Muscle layer of duodenum (tissue), 2 donors: ENCODE results near the gene MALAT1.

Experiments used
- H3K27ac ChIP-seq: one replicate; pipeline ENCODE4 v1.7.0; 2013; ENCODE audit warnings: mild to moderate bottlenecking, low read length
- H3K27me3 ChIP-seq: one replicate; pipeline ENCODE4 v1.7.0; 2013; ENCODE audit warnings: low read depth, mild to moderate bottlenecking, control low read depth, low read length
- H3K36me3 ChIP-seq, 2 donors: one replicate each; pipeline ENCODE4 v1.7.0; 2013; ENCODE audit warnings: low read length in 2 of 2, control low read depth in 1 of 2, mild to moderate bottlenecking in 1 of 2; ENCODE audit not compliant: insufficient read depth in 2 of 2, control insufficient read depth in 1 of 2
- H3K4me1 ChIP-seq, 2 donors: one replicate each; pipeline ENCODE4 v1.7.0; 2013; ENCODE audit warnings: low read length in 2 of 2, mild to moderate bottlenecking in 2 of 2, control low read depth in 1 of 2, moderate library complexity in 1 of 2; ENCODE audit not compliant: insufficient read depth in 2 of 2, control insufficient read depth in 1 of 2
- H3K4me3 ChIP-seq, 2 donors: one replicate each; pipeline ENCODE4 v1.7.0; 2013; ENCODE audit warnings: low read length in 2 of 2, low read depth in 1 of 2, mild to moderate bottlenecking in 1 of 2
- H3K9me3 ChIP-seq, 2 donors: one replicate each; pipeline ENCODE4 v1.7.0; 2013; ENCODE audit warnings: low read length in 2 of 2, control low read depth in 1 of 2, mild to moderate bottlenecking in 1 of 2; ENCODE audit not compliant: control insufficient read depth in 1 of 2
- donor health status: healthy.

MALAT1 gene

DNA sequence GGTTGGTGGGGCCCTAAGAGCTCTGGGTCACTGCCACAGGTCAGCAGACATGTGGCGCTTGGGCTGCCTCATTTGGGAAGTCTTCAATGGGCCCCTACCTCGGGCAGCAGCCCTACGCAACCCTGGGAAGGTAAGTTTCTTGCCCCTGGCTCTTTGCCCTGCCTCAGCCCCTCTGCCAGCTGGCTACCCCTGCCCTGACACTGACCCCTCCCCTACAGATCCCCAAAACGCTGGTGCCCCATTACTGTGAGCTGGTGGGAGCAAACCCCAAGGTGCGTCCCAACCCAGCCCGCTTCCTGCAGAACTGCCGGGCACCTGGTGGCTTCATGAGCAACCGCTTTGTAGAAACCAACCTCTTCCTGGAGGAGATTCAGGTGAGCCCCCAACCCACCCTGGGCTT is 27.9 kb downstream of the MALAT1 start:
- Histone ChIP-seq H3K27me3 (no peaks in the 10 kb centered on the region), H3K27ac (no peak overlapping the region), H3K9me3 (no peaks in the 10 kb centered on the region), H3K4me3 (no peak overlapping the region), H3K36me3 (peaks cover 23 to 29% of the 10 kb centered on the region in 2 donors), H3K4me1 (peaks cover 9 to 27% of the 10 kb centered on the region in 2 donors)

DNA sequence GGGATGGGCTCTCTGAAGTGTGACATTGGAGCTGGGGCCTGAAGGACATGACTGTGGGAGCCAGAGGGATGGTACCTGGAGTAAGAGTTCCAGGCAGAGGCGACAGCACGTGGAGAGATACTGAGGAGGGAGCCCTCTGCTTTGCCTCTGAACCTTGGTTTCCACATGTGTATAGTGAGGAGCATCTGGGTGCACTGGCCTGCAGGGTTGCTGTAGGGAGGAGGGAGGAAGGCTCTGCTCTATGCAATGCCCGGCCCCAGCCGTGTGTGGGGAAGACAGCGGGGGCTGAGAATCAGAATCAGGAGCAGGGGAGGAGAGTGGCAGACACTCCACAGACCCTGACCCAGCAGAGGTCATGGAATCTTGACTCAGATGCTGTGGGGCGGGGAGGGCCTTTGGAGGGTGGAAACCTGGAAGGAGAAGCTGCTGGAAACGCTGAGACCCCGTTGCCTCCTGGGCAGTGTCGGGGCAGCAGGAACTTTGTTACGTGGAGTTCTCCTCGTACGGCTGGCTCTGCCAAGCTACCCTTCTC is 30.0 kb downstream of the MALAT1 start:
- H3K4me1 ChIP-seq = peaks cover 9 to 21% of the 10 kb centered on the region in 2 donors
- no peak overlapping the region for H3K27ac ChIP-seq
- no peaks in the 10 kb centered on the region for H3K9me3 ChIP-seq
- no peak overlapping the region for H3K4me3 ChIP-seq
- H3K27me3 ChIP-seq = no peaks in the 10 kb centered on the region
- H3K36me3 ChIP-seq = peaks cover 35 to 42% of the 10 kb centered on the region in 2 donors

DNA sequence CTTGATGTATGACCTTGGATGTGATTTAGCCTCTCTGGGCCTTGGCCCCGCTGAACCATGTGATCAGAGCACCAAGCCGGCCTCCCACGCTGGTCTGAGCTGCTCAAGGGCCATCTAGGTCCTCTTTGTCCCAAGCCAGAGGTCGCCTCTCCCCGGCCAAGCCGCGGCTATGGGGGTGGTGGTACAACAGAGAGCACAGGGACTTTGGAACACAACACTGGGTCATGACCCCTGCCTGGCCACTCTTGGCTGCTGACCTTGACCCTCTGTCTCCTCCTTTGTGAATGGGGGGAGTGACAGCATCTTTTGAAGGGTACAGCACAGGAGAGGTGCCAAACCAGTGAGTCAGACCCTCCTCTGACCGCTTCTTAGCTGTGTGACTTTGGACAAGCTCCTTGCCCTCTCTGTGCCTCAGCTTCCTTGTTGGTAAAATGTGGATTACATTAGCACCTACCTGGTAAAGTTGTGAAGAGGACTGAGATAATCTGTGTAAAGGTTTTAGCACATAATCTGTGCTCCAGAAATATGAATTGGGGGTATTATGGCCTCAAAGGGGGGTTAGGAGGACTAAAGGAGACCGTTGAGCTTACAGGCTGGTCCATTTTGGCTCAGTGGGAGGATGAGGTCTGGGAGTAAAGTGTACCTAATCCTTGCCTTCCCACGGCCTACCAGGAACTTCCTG is 30.8 kb downstream of the MALAT1 start:
- H3K9me3 ChIP-seq = no peaks in the 10 kb centered on the region
- H3K27ac ChIP-seq = no peak overlapping the region
- H3K36me3 ChIP-seq = peaks cover 35 to 42% of the 10 kb centered on the region in 2 donors
- peaks cover 6 to 15% of the 10 kb centered on the region in 2 donors for H3K4me1 ChIP-seq
- H3K27me3 ChIP-seq = no peaks in the 10 kb centered on the region
- H3K4me3 ChIP-seq = no peak overlapping the region

DNA sequence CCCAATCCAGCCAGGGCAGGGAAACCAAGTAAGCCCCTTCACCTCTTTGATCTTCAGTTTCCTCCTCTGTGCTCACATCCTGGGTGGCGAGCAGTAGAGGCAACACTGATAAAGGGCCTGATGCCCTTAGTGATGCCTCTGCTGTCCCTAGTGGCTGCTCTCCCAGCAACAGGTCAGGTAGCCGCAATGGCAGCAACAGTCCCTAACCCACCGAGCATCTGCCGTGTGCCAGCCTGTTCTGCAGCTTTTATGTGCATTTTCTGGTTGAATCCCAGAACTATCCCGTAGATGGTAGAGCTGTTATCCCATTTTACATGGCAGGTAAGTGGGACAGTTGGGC is 31.3 kb downstream of the MALAT1 start:
- Histone ChIP-seq H3K27me3 (no peaks in the 10 kb centered on the region), H3K4me1 (peaks cover 6 to 15% of the 10 kb centered on the region in 2 donors), H3K27ac (no peak overlapping the region), H3K36me3 (peaks cover 35 to 48% of the 10 kb centered on the region in 2 donors), H3K9me3 (no peaks in the 10 kb centered on the region), H3K4me3 (no peak overlapping the region)

DNA sequence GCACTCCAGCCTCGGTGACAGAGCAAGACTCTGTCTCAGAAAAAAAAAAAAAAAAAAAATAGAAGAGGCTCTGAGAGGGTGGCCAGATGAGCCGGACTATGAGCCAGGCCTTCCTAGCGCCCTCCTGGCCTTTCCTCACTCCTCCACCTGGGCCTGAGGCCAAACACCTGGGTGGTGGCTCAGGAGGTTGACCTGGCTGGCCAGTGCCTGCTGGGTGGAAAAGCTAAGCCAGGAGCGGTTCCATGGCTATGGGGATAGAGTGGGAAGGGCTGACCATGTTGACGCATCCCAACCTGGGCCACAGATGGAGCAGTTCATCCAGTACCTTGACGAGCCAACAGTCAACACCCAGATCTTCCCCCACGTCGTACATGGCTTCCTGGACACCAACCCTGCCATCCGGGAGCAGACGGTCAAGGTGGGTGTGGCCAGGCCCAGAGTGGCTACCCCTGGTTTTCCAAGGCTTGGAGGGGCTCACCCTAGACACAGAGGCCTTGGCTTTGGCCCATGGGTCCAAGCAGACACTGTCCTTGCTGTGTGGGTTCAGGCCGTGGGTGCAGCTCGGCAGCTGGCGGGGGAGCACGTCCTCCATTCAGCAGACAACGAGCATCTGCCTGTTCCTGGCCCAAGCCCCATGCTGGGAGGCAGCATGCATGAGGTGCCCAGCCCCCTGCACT is 33.7 kb downstream of the MALAT1 start:
- Histone ChIP-seq H3K4me3 (no peak overlapping the region), H3K9me3 (no peaks in the 10 kb centered on the region), H3K4me1 (no peaks in the 10 kb centered on the region), H3K27ac (no peak overlapping the region), H3K36me3 (peaks cover 35 to 66% of the 10 kb centered on the region in 2 donors), H3K27me3 (no peaks in the 10 kb centered on the region)

DNA sequence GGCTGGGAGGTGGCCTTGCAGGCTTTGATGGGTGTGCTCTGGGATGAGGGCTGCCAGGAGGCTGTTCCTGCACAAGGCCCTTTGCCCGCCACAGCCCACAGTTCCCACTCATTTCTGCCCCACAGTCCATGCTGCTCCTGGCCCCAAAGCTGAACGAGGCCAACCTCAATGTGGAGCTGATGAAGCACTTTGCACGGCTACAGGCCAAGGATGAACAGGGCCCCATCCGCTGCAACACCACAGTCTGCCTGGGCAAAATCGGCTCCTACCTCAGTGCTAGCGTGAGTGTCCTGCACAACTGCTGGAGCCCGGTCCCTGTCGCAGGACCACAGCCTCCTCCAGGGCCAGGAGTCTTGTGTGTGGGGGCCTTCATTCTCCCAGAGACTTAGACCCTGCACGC is 36.3 kb downstream of the MALAT1 start:
- Histone ChIP-seq H3K4me1 (peaks cover 0 to 8% of the 10 kb centered on the region in 2 donors), H3K36me3 (peaks cover 28 to 76% of the 10 kb centered on the region in 2 donors), H3K27ac (no peak overlapping the region), H3K9me3 (no peaks in the 10 kb centered on the region), H3K4me3 (no peak overlapping the region), H3K27me3 (no peaks in the 10 kb centered on the region)

DNA sequence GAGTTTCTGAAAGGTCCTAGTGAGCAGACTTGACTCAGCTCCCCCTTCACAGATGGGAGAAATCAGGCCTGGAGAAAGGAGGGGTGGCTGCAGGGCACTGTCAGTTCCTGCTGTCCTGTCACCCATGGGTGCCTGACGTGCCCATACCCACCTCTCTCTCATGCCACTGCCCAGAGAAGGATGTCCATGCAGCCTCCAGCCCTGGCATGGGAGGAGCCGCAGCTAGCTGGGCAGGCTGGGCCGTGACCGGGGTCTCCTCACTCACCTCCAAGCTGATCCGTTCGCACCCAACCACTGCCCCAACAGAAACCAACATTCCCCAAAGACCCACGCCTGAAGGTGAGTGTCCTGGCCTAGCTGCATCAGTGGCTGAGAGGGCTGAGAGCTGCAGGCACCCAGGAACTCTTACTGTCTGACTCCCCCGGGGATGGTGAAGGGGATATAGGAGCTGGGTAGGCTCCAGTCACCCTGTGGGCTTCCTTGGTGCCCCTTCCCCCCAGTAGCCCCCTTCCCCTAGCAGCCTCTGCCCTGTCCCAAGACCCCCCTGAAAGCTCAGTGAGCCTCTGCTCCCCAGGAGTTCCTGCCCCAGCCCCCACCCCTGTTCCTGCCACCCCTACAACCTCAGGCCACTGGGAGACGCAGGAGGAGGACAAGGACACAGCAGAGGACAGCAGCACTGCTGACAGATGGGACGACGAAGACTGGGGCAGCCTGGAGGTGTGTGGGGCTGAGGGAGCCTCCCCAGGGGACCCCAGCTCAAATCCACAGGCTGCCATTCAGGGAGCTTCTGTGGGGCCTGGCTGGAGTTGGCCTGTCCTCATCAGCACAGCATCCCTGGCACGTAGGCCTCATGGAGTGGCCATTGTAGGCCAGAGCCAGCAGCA is 37.8 kb downstream of the MALAT1 start:
- peaks cover 7 to 23% of the 10 kb centered on the region in 2 donors for H3K4me1 ChIP-seq
- H3K27ac ChIP-seq = no peak overlapping the region
- peaks cover 13 to 60% of the 10 kb centered on the region in 2 donors for H3K36me3 ChIP-seq

DNA sequence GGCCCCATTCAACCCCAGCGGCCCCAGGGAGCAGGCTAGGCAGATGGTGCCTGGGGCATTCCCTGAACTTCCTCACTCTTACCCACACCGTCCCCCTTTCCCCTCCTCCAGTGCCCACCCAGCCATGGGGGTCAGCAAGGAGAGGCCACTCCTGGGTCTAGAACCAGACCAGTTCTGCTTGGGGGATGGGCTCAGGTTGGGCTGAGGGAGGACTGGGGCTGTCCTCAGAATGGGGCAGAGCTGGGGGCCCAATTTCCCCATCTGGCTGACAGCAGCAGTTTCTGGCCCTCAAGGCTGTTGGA is 38.4 kb downstream of the MALAT1 start:
- Histone ChIP-seq H3K4me3 (no peak overlapping the region), H3K4me1 (peaks cover 7 to 26% of the 10 kb centered on the region in 2 donors), H3K27me3 (no peaks in the 10 kb centered on the region), H3K36me3 (peaks cover 10 to 55% of the 10 kb centered on the region in 2 donors), H3K27ac (no peak overlapping the region), H3K9me3 (no peaks in the 10 kb centered on the region)

More for the DNA sequence above, 37.8 kb downstream of the MALAT1 start:
- H3K9me3 ChIP-seq = no peaks in the 10 kb centered on the region
- no peaks in the 10 kb centered on the region for H3K27me3 ChIP-seq
- no peak overlapping the region for H3K4me3 ChIP-seq

DNA sequence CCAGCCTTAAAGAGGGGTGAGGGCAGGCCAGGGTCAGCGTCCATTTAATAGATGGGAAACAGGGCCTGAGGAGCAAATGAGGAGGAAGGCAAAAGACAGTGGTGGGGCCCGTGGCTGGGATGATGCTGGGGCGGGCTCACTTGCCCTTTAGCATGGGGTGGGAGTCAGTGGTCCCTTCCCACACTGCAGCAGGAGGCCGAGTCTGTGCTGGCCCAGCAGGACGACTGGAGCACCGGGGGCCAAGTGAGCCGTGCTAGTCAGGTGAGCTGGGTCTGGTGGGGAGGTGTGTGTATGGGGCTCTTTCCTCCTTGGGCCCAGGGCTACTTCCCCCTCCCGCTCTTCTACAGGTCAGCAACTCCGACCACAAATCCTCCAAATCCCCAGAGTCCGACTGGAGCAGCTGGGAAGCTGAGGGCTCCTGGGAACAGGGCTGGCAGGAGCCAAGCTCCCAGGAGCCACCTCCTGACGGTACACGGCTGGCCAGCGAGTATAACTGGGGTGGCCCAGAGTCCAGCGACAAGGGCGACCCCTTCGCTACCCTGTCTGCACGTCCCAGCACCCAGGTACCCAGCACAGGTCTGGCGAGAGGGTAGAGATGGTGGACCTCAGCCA is 38.9 kb downstream of the MALAT1 start:
- H3K36me3 ChIP-seq = peaks cover 9 to 50% of the 10 kb centered on the region in 2 donors
- H3K27ac ChIP-seq = no peak overlapping the region
- H3K27me3 ChIP-seq = no peaks in the 10 kb centered on the region
- peaks cover 7 to 26% of the 10 kb centered on the region in 2 donors for H3K4me1 ChIP-seq
- no peaks in the 10 kb centered on the region for H3K9me3 ChIP-seq
- no peak overlapping the region for H3K4me3 ChIP-seq

DNA sequence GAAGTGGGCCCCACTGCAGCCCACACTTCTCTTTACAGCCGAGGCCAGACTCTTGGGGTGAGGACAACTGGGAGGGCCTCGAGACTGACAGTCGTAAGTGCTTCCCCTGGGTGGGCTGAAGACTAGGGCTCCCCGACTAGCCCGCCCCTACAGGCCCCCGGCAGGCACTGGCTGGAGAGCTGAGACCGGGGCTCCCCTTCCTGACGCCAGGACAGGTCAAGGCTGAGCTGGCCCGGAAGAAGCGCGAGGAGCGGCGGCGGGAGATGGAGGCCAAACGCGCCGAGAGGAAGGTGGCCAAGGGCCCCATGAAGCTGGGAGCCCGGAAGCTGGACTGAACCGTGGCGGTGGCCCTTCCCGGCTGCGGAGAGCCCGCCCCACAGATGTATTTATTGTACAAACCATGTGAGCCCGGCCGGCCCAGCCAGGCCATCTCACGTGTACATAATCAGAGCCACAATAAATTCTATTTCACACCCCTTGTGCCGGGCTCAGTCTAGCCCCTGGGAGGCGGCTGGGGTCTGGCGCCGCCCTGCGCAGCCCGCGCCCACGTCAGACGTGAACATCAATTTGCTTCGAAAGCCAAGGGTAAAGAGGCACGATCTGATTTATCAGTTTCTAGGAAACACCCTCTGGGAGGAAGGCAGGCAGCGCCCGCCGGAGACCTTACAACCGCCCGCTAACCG is 39.5 kb downstream of the MALAT1 start:
- Histone ChIP-seq H3K4me3 (no peak overlapping the region), H3K27ac (no peak overlapping the region), H3K27me3 (no peaks in the 10 kb centered on the region), H3K4me1 (peaks cover 7 to 26% of the 10 kb centered on the region in 2 donors), H3K9me3 (no peaks in the 10 kb centered on the region), H3K36me3 (peaks cover 5 to 44% of the 10 kb centered on the region in 2 donors)
